SK-N-SH treated with all-trans-retinoic acid at 6 μM for 48 hours (cell line): ENCODE measurements around the gene SELENOF.

ENCODE experiments used
- ATAC-seq: fragments of 200-7000 bp; cut with Tn5 transposase; 3 replicates; pipeline ENCODE4 v1.9.1; 2020; ENCODE audit warnings: mild to moderate bottlenecking, moderate library complexity
- ARNTL ChIP-seq: fragments of 450-650 bp; formaldehyde crosslinking; IDR thresholded peaks from 2 replicates; pipeline ENCODE4 v1.5.0; 2020; ENCODE audit warnings: low read depth, mild to moderate bottlenecking, moderate library complexity, borderline replicate concordance
- BACH2 ChIP-seq: fragments of 250-450 bp; sonication (Bioruptor Pico); IDR thresholded peaks from 2 replicates; pipeline ENCODE4 v1.9.0; 2021; ENCODE audit warnings: mild to moderate bottlenecking, borderline replicate concordance
- CSDC2 ChIP-seq: fragments of 250-450 bp; sonication (Bioruptor Pico); IDR thresholded peaks from 2 replicates; pipeline ENCODE4 v1.5.0; 2020; ENCODE audit warnings: mild to moderate bottlenecking, moderate library complexity
- ESRRG ChIP-seq: fragments of 250-450 bp; sonication (Bioruptor Pico); IDR thresholded peaks from 2 replicates; pipeline ENCODE4 v1.6.1; 2021; ENCODE audit warnings: mild to moderate bottlenecking
- GLIS3 ChIP-seq: fragments of 250-450 bp; sonication (Bioruptor Pico); IDR thresholded peaks from 2 replicates; pipeline ENCODE4 v1.5.0; 2020; ENCODE audit warnings: mild to moderate bottlenecking, moderate library complexity
- ISL1 ChIP-seq: fragments of 250-450 bp; sonication (Bioruptor Pico); IDR thresholded peaks from 2 replicates; pipeline ENCODE4 v2.1.2; 2022; ENCODE audit warnings: mild to moderate bottlenecking, moderate library complexity
- OSR1 ChIP-seq: fragments of 250-450 bp; sonication (Bioruptor Pico); IDR thresholded peaks from 2 replicates; pipeline ENCODE4 v1.8.0; 2022; ENCODE audit warnings: moderate library complexity, mild to moderate bottlenecking, inconsistent platforms
- PPARA ChIP-seq: fragments of 250-450 bp; sonication (Bioruptor Pico); IDR thresholded peaks from 2 replicates; pipeline ENCODE4 v1.5.0; 2020; ENCODE audit warnings: mild to moderate bottlenecking, borderline replicate concordance
- RARB ChIP-seq: fragments of 250-450 bp; sonication (Bioruptor Pico); IDR thresholded peaks from 2 replicates; pipeline ENCODE4 v1.8.0; 2021; ENCODE audit warnings: mild to moderate bottlenecking, moderate library complexity
- SNAI2 ChIP-seq: fragments of 250-450 bp; sonication (Bioruptor Pico); IDR thresholded peaks from 2 replicates; pipeline ENCODE4 v1.5.0; 2020; ENCODE audit warnings: mild to moderate bottlenecking, moderate library complexity
- TCF4 ChIP-seq: fragments of 250-450 bp; sonication (Bioruptor Pico); IDR thresholded peaks from 2 replicates; pipeline ENCODE4 v1.8.0; 2021; ENCODE audit warnings: mild to moderate bottlenecking, moderate library complexity, borderline replicate concordance
- TOX ChIP-seq: fragments of 250-450 bp; sonication (Bioruptor Pico); IDR thresholded peaks from 2 replicates; pipeline ENCODE4 v1.8.0; 2021; ENCODE audit warnings: mild to moderate bottlenecking, moderate library complexity, borderline replicate concordance
- ZC3H10 ChIP-seq: fragments of 250-450 bp; sonication (Bioruptor Pico); IDR thresholded peaks from 2 replicates; pipeline ENCODE4 v1.5.1; 2021; ENCODE audit warnings: mild to moderate bottlenecking, moderate library complexity
- ZFP3 ChIP-seq: fragments of 250-450 bp; sonication (Bioruptor Pico); IDR thresholded peaks from 2 replicates; pipeline ENCODE4 v1.5.0; 2020; ENCODE audit warnings: mild to moderate bottlenecking, moderate library complexity
- ZFP30 ChIP-seq: fragments of 450-650 bp; formaldehyde crosslinking; IDR thresholded peaks from 2 replicates; pipeline ENCODE4 v1.5.0; 2022; ENCODE audit warnings: mild to moderate bottlenecking, moderate library complexity
- ZNF565 ChIP-seq: fragments of 450-650 bp; formaldehyde crosslinking; conservative IDR thresholded peaks from 2 replicates; pipeline ENCODE4 v1.5.0; 2020; ENCODE audit warnings: low read depth, mild to moderate bottlenecking, moderate library complexity
- ZNF70 ChIP-seq: fragments of 450-650 bp; formaldehyde crosslinking; IDR thresholded peaks from 2 replicates; pipeline ENCODE4 v1.5.0; 2020; ENCODE audit warnings: mild to moderate bottlenecking, moderate library complexity
- ZNF8 ChIP-seq: fragments of 450-650 bp; formaldehyde crosslinking; IDR thresholded peaks from 2 replicates; pipeline ENCODE4 v1.5.0; 2020; ENCODE audit warnings: mild to moderate bottlenecking, moderate library complexity
- TF ChIP-seq, protein P1 (sequence below): fragments of 250-450 bp; sonication (Bioruptor Pico); IDR thresholded peaks from 2 replicates; pipeline ENCODE4 v1.5.1; 2020; ENCODE audit warnings: low read depth, mild to moderate bottlenecking, moderate library complexity
- TF ChIP-seq, protein P2 (sequence below): fragments of 250-450 bp; sonication (Bioruptor Pico); IDR thresholded peaks from 2 replicates; pipeline ENCODE4 v1.8.0; 2021; ENCODE audit warnings: low read depth, mild to moderate bottlenecking, moderate library complexity, borderline replicate concordance
- TF ChIP-seq, protein P3 (sequence below): fragments of 250-450 bp; sonication (Bioruptor Pico); IDR thresholded peaks from 2 replicates; pipeline ENCODE4 v1.5.1; 2021; ENCODE audit warnings: mild to moderate bottlenecking, moderate library complexity
- TF ChIP-seq, protein P4 (sequence below): fragments of 250-450 bp; sonication (Bioruptor Pico); IDR thresholded peaks from 2 replicates; pipeline ENCODE4 v1.8.0; 2020; ENCODE audit warnings: mild to moderate bottlenecking, moderate library complexity, borderline replicate concordance
- TF ChIP-seq, protein P5 (sequence below): fragments of 250-450 bp; sonication (Bioruptor Pico); IDR thresholded peaks from 2 replicates; pipeline ENCODE4 v1.5.0; 2020; ENCODE audit warnings: mild to moderate bottlenecking, moderate library complexity

SELENOF gene

DNA sequence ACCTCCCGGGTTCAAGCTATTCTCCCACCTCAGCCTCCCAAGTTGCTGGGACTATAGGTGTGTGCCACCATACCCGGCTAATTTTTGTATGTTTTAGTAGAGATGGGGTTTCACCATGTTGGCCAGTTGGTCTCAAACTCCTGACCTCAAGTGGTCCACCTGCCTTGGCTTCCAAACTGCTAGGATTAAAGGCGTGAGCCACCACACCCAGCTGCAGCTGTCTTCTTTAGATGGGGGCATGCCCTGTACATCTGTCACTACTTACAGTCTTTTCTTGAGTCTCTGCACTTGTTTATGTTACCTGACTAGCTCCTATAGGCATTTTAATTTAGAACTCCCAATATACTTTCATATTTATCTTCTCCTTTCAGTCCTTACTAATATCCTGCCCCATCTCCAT, 64.2 kb downstream of the SELENOF start:
- TF ChIP-seq CSDC2 (no peak), ZFP30 (no peak), TOX (no peak), ZNF8 (no peak), ZFP3 (CRISPR knock-in tag) (no peak)
- TF ChIP-seq, protein P1, sequence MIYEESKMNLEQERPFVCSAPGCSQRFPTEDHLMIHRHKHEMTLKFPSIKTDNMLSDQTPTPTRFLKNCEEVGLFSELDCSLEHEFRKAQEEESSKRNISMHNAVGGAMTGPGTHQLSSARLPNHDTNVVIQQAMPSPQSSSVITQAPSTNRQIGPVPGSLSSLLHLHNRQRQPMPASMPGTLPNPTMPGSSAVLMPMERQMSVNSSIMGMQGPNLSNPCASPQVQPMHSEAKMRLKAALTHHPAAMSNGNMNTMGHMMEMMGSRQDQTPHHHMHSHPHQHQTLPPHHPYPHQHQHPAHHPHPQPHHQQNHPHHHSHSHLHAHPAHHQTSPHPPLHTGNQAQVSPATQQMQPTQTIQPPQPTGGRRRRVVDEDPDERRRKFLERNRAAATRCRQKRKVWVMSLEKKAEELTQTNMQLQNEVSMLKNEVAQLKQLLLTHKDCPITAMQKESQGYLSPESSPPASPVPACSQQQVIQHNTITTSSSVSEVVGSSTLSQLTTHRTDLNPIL (CRISPR knock-in tag) = no peak
- ATAC-seq = no peak

DNA sequence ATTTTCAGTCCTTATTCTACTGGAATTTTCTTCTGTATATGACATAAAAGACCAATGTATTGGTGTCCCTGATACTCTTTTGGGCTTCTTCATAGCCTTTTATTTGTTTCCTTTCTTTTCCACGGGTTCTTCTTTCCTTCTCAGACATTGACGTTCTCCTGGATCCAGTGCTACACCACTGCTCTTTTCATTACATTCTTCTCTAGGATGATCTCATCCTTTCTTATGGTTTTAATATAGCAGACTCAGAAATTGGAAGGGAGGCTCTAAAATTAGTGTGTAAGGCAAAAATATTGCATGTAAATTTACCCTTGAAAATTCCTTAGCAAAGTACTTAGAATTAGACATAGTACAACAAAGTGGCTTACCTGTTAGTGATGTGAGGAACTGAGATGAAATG, 65.3 kb downstream of the SELENOF start:
- TF ChIP-seq SNAI2 (CRISPR knock-in tag) (no peak), ISL1 (CRISPR knock-in tag) (0 out of 2 replicates have a peak, but pooled peaks have one; percentile 13)
- ATAC-seq = peak; percentile 53

DNA sequence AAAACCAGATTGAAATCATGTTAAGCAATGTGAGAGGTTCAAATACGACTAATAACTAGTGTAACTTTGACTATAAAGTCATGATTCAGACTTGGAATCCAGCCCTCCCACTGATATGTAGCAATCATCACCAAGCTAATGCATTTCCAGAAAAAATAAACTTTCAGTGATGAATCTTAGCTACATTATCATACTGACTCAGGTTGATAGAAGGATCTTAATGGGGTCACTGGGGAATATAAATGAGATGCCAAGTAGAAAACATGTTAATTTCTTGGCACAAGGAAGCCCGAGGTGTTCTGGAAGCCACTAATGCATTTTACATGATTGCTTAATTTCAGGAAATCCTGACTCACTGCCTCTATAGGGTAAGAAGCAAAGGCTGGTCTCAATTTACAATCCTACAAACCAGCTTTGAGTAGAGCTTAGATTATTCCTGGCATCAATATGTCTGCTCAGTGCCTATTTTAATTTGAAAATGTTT, 67.7 kb downstream of the SELENOF start:
- ATAC-seq = peak; percentile 91
- no peak for TF ChIP-seq CSDC2
- no peak for TF ChIP-seq ZNF565 (CRISPR knock-in tag)
- peak; percentile 89 for TF ChIP-seq TOX
- TF ChIP-seq ZC3H10 (CRISPR knock-in tag) = peak; percentile 20; the same call in 1 of the 2 replicates
- TF ChIP-seq SNAI2 (CRISPR knock-in tag) = 0 out of 2 replicates have a peak, but pooled peaks have one; percentile 54
- TF ChIP-seq TCF4 (CRISPR knock-in tag) = no peak
- no peak for TF ChIP-seq BACH2 (CRISPR knock-in tag)
- TF ChIP-seq, protein P1 (CRISPR knock-in tag) = no peak; the same call in 1 of the 2 replicates
- TF ChIP-seq, protein P2, sequence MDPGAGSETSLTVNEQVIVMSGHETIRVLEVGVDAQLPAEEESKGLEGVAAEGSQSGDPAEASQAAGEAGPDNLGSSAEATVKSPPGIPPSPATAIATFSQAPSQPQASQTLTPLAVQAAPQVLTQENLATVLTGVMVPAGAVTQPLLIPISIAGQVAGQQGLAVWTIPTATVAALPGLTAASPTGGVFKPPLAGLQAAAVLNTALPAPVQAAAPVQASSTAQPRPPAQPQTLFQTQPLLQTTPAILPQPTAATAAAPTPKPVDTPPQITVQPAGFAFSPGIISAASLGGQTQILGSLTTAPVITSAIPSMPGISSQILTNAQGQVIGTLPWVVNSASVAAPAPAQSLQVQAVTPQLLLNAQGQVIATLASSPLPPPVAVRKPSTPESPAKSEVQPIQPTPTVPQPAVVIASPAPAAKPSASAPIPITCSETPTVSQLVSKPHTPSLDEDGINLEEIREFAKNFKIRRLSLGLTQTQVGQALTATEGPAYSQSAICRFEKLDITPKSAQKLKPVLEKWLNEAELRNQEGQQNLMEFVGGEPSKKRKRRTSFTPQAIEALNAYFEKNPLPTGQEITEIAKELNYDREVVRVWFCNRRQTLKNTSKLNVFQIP = peak; percentile 30; the same call in 1 of the 2 replicates
- TF ChIP-seq ZNF70 (CRISPR knock-in tag) = no peak
- TF ChIP-seq, protein P3, sequence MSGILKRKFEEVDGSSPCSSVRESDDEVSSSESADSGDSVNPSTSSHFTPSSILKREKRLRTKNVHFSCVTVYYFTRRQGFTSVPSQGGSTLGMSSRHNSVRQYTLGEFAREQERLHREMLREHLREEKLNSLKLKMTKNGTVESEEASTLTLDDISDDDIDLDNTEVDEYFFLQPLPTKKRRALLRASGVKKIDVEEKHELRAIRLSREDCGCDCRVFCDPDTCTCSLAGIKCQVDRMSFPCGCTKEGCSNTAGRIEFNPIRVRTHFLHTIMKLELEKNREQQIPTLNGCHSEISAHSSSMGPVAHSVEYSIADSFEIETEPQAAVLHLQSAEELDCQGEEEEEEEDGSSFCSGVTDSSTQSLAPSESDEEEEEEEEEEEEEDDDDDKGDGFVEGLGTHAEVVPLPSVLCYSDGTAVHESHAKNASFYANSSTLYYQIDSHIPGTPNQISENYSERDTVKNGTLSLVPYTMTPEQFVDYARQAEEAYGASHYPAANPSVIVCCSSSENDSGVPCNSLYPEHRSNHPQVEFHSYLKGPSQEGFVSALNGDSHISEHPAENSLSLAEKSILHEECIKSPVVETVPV (CRISPR knock-in tag) = no peak; the same call in 1 of the 2 replicates
- peak; percentile 98 for TF ChIP-seq ISL1 (CRISPR knock-in tag)
- no peak for TF ChIP-seq ZFP30
- TF ChIP-seq OSR1 (CRISPR knock-in tag) = no peak
- TF ChIP-seq, protein P4, sequence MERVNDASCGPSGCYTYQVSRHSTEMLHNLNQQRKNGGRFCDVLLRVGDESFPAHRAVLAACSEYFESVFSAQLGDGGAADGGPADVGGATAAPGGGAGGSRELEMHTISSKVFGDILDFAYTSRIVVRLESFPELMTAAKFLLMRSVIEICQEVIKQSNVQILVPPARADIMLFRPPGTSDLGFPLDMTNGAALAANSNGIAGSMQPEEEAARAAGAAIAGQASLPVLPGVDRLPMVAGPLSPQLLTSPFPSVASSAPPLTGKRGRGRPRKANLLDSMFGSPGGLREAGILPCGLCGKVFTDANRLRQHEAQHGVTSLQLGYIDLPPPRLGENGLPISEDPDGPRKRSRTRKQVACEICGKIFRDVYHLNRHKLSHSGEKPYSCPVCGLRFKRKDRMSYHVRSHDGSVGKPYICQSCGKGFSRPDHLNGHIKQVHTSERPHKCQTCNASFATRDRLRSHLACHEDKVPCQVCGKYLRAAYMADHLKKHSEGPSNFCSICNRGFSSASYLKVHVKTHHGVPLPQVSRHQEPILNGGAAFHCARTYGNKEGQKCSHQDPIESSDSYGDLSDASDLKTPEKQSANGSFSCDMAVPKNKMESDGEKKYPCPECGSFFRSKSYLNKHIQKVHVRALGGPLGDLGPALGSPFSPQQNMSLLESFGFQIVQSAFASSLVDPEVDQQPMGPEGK (CRISPR knock-in tag) = peak; percentile 93
- TF ChIP-seq, protein P5, sequence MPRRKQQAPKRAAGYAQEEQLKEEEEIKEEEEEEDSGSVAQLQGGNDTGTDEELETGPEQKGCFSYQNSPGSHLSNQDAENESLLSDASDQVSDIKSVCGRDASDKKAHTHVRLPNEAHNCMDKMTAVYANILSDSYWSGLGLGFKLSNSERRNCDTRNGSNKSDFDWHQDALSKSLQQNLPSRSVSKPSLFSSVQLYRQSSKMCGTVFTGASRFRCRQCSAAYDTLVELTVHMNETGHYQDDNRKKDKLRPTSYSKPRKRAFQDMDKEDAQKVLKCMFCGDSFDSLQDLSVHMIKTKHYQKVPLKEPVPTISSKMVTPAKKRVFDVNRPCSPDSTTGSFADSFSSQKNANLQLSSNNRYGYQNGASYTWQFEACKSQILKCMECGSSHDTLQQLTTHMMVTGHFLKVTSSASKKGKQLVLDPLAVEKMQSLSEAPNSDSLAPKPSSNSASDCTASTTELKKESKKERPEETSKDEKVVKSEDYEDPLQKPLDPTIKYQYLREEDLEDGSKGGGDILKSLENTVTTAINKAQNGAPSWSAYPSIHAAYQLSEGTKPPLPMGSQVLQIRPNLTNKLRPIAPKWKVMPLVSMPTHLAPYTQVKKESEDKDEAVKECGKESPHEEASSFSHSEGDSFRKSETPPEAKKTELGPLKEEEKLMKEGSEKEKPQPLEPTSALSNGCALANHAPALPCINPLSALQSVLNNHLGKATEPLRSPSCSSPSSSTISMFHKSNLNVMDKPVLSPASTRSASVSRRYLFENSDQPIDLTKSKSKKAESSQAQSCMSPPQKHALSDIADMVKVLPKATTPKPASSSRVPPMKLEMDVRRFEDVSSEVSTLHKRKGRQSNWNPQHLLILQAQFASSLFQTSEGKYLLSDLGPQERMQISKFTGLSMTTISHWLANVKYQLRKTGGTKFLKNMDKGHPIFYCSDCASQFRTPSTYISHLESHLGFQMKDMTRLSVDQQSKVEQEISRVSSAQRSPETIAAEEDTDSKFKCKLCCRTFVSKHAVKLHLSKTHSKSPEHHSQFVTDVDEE = no peak
- peak; percentile 37; the same call in 1 of the 2 replicates for TF ChIP-seq RARB
- TF ChIP-seq ESRRG (CRISPR knock-in tag) = no peak
- TF ChIP-seq PPARA (CRISPR knock-in tag) = no peak
- TF ChIP-seq ZFP3 (CRISPR knock-in tag) = no peak
- no peak; the same call in 1 of the 2 replicates for TF ChIP-seq ZNF8
- no peak for TF ChIP-seq ARNTL
- TF ChIP-seq GLIS3 (CRISPR knock-in tag) = no peak
- TF ChIP-seq, all 23 proteins: peak for 7
